ENCODE data around the gene MAPKAP1. TPM values are rescaled to one million over a fixed set of nuclear protein-coding genes. Genes with fewer than 3 reads are reported as not detected.

Gene MAPKAP1
- total and polyA plus RNA-seq, 2 experiments from 2014 or later: 68.4 to 98.5 TPM

DNA sequence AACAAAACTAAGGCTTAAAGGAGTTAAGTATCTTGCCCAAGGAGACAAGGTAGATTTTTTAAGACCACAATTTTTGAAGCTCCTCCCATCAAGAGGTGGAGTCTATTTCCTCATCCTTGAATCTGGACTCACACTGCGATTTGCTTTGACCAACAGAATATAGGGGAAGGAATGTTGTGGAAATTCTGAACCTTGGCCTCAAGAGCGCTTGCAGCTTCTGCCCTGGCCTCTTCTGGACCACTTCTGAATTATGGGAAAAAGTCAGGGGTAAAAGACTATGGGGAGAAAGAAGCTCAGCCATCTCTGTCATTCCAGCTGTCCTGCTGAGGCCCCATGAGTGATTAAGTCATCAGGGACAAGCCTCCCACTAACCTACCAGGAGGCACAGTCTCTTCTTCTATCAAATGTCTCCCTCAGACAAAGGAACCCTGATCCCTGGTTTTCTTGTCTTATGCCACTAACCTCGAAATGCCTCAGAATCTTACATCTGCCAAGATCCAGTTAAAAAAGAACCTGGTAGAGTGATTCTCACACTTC is 25.9 kb downstream of the MAPKAP1 start (continued):
- TF ChIP-seq ZNF331 (CRISPR knock-in tag; IDR thresholded peaks at IDR 0.05; ENCODE audit: low read depth): no peak
- no peak for TF ChIP-seq ETS1 (IDR thresholded peaks at IDR 0.05)

DNA sequence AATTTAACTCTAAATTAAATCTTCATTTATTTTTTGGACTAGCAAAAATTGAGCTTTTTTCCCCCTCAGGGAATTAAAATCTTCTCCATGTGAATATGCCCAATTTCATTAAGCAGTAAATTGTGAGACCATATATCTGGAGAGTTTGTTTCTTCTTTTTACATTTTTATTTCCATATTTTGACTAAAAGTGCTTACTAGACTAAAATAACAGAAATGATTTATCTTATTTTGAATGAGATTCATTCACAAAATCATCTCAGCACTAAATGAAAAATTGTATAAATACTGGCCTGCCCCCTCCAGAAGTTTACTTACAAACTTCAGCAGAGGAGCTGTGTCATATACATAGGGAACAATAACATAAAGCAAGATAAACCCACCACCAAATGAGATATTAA is 26.6 kb downstream of the MAPKAP1 start:
- Histone ChIP-seq H3K27me3 (ENCODE audit: insufficient read depth) (no peaks in the 10 kb centered on the region), H3K27ac (ENCODE audit: low read depth) (no peak overlapping the region), H3F3A (replicated peaks; ENCODE audit: low read depth) (no peaks in the 10 kb centered on the region), H3K4me1 (ENCODE audit: insufficient read depth) (peaks cover 15% of the 10 kb centered on the region), H4K20me1 (replicated peaks; ENCODE audit: insufficient read depth) (peaks cover 4% of the 10 kb centered on the region; the same call in 1 of the 2 replicates), H2AFZ (no peak overlapping the region), H3K36me3 (ENCODE audit: insufficient read depth) (no peaks in the 10 kb centered on the region), H3K4me3 (no peak overlapping the region), H3K4me2 (no peak overlapping the region), H3K9me2 (ENCODE audit: insufficient read depth) (no peaks in the 10 kb centered on the region), H3K79me2 (replicated peaks; ENCODE audit: insufficient read depth) (peaks cover 84% of the 10 kb centered on the region)
- Mint-ChIP-seq H3K9me3 (no peaks in the 10 kb centered on the region), H3K36me3 (ENCODE audit: low read depth) (no peaks in the 10 kb centered on the region), H3K4me1 (peaks cover 38% of the 10 kb centered on the region), H3K27ac (no peak overlapping the region), H3K4me3 (no peak overlapping the region), H3K27me3 (ENCODE audit: insufficient read depth, low read depth, poor library complexity) (peaks cover 5% of the 10 kb centered on the region)
- DNase-seq (ENCODE audit: low spot score) (no peak), ATAC-seq (no peak)
- TF ChIP-seq EZH2phosphoT487 (IDR thresholded peaks at IDR 0.05; ENCODE audit: unreplicated experiment) (no peak), REST (IDR thresholded peaks at IDR 0.05; ENCODE audit: unreplicated experiment) (no peak), POLR2AphosphoS5 (IDR thresholded peaks at IDR 0.05; ENCODE audit: low read depth) (no peak), ZNF331 (CRISPR knock-in tag; IDR thresholded peaks at IDR 0.05; ENCODE audit: low read depth) (no peak), JUNB (IDR thresholded peaks at IDR 0.05; ENCODE audit: unreplicated experiment) (no peak), EZH2 (IDR thresholded peaks at IDR 0.05; ENCODE audit: low read depth, unreplicated experiment) (no peak), STAT1 (IDR thresholded peaks at IDR 0.05; ENCODE audit: unreplicated experiment) (no peak), ZNF114 (CRISPR knock-in tag; IDR thresholded peaks at IDR 0.05) (no peak), NANOG (IDR thresholded peaks at IDR 0.05; ENCODE audit: borderline replicate concordance) (no peak)
- TF ChIP-seq, protein P1, sequence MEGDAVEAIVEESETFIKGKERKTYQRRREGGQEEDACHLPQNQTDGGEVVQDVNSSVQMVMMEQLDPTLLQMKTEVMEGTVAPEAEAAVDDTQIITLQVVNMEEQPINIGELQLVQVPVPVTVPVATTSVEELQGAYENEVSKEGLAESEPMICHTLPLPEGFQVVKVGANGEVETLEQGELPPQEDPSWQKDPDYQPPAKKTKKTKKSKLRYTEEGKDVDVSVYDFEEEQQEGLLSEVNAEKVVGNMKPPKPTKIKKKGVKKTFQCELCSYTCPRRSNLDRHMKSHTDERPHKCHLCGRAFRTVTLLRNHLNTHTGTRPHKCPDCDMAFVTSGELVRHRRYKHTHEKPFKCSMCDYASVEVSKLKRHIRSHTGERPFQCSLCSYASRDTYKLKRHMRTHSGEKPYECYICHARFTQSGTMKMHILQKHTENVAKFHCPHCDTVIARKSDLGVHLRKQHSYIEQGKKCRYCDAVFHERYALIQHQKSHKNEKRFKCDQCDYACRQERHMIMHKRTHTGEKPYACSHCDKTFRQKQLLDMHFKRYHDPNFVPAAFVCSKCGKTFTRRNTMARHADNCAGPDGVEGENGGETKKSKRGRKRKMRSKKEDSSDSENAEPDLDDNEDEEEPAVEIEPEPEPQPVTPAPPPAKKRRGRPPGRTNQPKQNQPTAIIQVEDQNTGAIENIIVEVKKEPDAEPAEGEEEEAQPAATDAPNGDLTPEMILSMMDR (conservative IDR thresholded peaks at IDR 0.05; ENCODE audit: low read depth in 2 of 2): no peak
- TF ChIP-seq, protein P2, sequence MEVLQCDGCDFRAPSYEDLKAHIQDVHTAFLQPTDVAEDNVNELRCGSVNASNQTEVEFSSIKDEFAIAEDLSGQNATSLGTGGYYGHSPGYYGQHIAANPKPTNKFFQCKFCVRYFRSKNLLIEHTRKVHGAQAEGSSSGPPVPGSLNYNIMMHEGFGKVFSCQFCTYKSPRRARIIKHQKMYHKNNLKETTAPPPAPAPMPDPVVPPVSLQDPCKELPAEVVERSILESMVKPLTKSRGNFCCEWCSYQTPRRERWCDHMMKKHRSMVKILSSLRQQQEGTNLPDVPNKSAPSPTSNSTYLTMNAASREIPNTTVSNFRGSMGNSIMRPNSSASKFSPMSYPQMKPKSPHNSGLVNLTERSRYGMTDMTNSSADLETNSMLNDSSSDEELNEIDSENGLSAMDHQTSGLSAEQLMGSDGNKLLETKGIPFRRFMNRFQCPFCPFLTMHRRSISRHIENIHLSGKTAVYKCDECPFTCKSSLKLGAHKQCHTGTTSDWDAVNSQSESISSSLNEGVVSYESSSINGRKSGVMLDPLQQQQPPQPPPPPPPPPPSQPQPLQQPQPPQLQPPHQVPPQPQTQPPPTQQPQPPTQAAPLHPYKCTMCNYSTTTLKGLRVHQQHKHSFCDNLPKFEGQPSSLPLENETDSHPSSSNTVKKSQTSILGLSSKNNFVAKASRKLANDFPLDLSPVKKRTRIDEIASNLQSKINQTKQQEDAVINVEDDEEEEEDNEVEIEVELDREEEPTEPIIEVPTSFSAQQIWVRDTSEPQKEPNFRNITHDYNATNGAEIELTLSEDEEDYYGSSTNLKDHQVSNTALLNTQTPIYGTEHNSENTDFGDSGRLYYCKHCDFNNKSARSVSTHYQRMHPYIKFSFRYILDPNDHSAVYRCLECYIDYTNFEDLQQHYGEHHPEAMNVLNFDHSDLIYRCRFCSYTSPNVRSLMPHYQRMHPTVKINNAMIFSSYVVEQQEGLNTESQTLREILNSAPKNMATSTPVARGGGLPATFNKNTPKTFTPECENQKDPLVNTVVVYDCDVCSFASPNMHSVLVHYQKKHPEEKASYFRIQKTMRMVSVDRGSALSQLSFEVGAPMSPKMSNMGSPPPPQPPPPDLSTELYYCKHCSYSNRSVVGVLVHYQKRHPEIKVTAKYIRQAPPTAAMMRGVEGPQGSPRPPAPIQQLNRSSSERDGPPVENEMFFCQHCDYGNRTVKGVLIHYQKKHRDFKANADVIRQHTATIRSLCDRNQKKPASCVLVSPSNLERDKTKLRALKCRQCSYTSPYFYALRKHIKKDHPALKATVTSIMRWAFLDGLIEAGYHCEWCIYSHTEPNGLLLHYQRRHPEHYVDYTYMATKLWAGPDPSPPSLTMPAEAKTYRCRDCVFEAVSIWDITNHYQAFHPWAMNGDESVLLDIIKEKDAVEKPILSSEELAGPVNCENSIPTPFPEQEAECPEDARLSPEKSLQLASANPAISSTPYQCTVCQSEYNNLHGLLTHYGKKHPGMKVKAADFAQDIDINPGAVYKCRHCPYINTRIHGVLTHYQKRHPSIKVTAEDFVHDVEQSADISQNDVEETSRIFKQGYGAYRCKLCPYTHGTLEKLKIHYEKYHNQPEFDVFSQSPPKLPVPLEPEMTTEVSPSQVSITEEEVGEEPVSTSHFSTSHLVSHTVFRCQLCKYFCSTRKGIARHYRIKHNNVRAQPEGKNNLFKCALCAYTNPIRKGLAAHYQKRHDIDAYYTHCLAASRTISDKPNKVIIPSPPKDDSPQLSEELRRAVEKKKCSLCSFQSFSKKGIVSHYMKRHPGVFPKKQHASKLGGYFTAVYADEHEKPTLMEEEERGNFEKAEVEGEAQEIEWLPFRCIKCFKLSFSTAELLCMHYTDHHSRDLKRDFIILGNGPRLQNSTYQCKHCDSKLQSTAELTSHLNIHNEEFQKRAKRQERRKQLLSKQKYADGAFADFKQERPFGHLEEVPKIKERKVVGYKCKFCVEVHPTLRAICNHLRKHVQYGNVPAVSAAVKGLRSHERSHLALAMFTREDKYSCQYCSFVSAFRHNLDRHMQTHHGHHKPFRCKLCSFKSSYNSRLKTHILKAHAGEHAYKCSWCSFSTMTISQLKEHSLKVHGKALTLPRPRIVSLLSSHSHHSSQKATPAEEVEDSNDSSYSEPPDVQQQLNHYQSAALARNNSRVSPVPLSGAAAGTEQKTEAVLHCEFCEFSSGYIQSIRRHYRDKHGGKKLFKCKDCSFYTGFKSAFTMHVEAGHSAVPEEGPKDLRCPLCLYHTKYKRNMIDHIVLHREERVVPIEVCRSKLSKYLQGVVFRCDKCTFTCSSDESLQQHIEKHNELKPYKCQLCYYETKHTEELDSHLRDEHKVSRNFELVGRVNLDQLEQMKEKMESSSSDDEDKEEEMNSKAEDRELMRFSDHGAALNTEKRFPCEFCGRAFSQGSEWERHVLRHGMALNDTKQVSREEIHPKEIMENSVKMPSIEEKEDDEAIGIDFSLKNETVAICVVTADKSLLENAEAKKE (CRISPR knock-in tag; IDR thresholded peaks at IDR 0.05): no peak

Measured in GM23338 (cell line).